Activated CD4-positive, alpha-beta T cell treated with anti-CD3 and anti-CD28 coated beads, Interleukin-2, amount 10 ng/mL, durations not matched to agents 7 days and 5 days (primary cell): ENCODE results near the gene NUP205. TPM values are rescaled to one million over a fixed set of nuclear protein-coding genes. Genes with fewer than 3 reads are reported as not detected.
A peak's percentile ranks its signal among the peaks of the same experiment; 100 is the strongest.

Experiments
- CTCF ChIA-PET: fragments of 350-600 bp; sonication (Branson Sonifier 250); formaldehyde crosslinking; loops from one replicate; lab custom pipeline; 2021; ENCODE audit warnings: antibody characterized with exemption; lab: Charles Lee
- POLR2A ChIA-PET: fragments of 350-600 bp; sonication (Branson Sonifier 250); formaldehyde crosslinking; loops from one replicate; lab custom pipeline; 2021; ENCODE audit warnings: antibody characterized with exemption; lab: Charles Lee
- DNase-seq: peaks from one replicate; pipeline ENCODE4 v3.0.0-alpha.2; 2020
- H3K27ac Mint-ChIP-seq: one replicate; pipeline ENCODE4 v1.8.0; 2021; ENCODE audit warnings: mild to moderate bottlenecking, moderate library complexity, mixed read lengths
- H3K27me3 Mint-ChIP-seq: one replicate; pipeline ENCODE4 v1.8.0; 2021; ENCODE audit warnings: mixed read lengths
- H3K36me3 Mint-ChIP-seq: one replicate; pipeline ENCODE4 v1.8.0; 2021; ENCODE audit warnings: low read depth, mixed read lengths
- H3K4me1 Mint-ChIP-seq: one replicate; pipeline ENCODE4 v1.8.0; 2021; ENCODE audit warnings: mixed read lengths
- H3K4me3 Mint-ChIP-seq: one replicate; pipeline ENCODE4 v1.8.0; 2021; ENCODE audit warnings: mild to moderate bottlenecking, moderate library complexity, mixed read lengths
- H3K9me3 Mint-ChIP-seq: one replicate; pipeline ENCODE4 v1.8.0; 2021; ENCODE audit warnings: mixed read lengths
- total RNA-seq, 2 experiments: library from RNA; stranded (reverse); gene quantifications; one replicate each; pipeline ENCODE4 v1.2.3, GENCODE V29; 2021

NUP205 gene
- total RNA-seq, 2 experiments from 2014 or later, result 88.8 to 99.5 TPM

DNA sequence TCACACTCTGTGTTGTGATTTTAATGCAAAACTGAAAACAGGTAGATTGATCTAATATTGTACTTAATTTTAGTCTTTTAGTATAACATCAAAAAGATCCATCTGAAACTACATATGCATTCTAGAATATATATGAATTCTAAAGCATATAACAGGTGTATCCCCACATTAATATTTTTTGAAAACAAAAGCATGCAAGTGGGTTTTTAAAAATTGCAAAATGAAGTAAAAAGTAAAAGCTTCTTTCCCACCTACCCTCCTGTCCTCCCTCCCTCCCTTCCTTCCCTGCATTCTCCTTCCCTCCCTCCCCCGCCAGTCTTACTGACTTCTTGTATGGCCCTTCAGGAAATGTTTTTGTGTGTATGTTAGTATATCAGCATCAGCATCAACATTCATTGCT, 90.0 kb downstream of the NUP205 start:
- no peak overlapping the region for H3K27ac Mint-ChIP-seq
- no peaks in the 10 kb centered on the region for H3K9me3 Mint-ChIP-seq
- H3K4me1 Mint-ChIP-seq, result no peaks in the 10 kb centered on the region
- H3K27me3 Mint-ChIP-seq, result no peaks in the 10 kb centered on the region
- peaks cover 35% of the 10 kb centered on the region for H3K36me3 Mint-ChIP-seq
- no peak for DNase-seq
- ChIA-PET POLR2A (no interaction called here), CTCF (interaction anchor here (1.0 to 1.4 kb wide), 2 partner anchors 11 to 15 kb away, joined by 3 to 4 read pairs; partner anchors contain the start of gene STMP1)
- no peak overlapping the region for H3K4me3 Mint-ChIP-seq

DNA sequence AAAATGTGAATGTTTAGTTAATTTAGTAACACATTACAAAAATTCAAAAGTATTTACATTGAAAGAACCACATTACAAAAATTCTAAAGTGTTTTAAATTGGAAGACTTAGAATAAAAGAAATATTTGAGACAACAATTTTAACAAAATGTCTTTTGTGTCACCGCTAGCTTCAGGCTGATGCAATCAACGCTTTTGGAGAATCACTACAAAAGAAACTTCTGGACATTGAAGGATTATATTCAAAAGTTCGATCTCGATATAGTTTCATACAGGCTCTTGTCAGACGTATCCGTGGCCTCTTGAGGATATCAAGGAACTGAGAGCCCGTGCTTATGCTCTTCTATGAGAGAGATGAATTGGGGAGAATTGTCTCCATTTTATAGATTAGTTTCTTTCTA, 90.5 kb downstream of the NUP205 start:
- CTCF ChIA-PET, result interaction anchor here (1.4 kb wide), 1 partner anchor 11 kb away, joined by 3 read pairs; no protein-coding TSS in a partner anchor
- POLR2A ChIA-PET, result no interaction called here
- H3K27ac Mint-ChIP-seq, result no peak overlapping the region
- no peak overlapping the region for H3K4me3 Mint-ChIP-seq
- H3K4me1 Mint-ChIP-seq, result no peaks in the 10 kb centered on the region
- no peaks in the 10 kb centered on the region for H3K27me3 Mint-ChIP-seq
- peaks cover 35% of the 10 kb centered on the region for H3K36me3 Mint-ChIP-seq
- DNase-seq, result no peak
- H3K9me3 Mint-ChIP-seq, result no peaks in the 10 kb centered on the region

DNA sequence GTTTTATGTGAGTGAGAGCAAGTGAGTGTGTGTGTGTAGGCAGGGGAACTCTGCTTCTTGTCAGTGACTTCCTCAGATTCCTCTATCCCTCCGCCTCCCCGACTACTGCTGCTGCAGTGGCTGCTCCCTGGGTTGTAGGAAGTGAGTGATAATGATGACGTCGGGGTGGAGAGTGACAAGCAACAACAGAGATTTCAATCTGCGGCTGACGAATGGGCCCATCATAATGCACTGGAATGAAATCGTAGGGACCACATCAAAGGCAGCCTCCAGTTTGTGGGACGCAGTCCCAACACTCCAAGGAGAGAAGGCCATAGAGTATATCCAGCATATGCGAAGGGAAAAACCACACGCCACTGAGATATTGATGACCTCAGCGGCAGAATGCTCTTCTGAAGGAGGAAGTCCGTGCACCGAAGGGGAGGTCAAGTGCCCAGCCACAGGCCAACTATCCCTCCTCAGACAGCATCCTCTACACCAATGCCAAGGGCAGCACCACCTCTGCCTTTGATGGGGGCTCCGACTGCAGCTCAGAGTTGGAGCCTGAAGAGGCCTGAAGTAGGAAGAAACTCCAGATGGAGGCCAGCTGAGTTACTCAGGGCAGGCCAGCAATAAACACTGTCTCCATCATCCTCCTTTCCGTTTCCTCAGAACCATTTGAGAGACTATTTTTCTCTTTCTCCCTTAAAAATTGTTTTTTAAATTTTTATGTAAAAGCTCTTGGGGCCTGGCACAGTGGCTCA, 93.3 kb downstream of the NUP205 start:
- Mint-ChIP-seq H3K4me1 (no peaks in the 10 kb centered on the region), H3K36me3 (peaks cover 16% of the 10 kb centered on the region), H3K4me3 (no peak overlapping the region), H3K27me3 (no peaks in the 10 kb centered on the region), H3K9me3 (no peaks in the 10 kb centered on the region), H3K27ac (no peak overlapping the region)
- POLR2A ChIA-PET, result no interaction called here
- CTCF ChIA-PET, result no interaction called here
- no peak for DNase-seq

DNA sequence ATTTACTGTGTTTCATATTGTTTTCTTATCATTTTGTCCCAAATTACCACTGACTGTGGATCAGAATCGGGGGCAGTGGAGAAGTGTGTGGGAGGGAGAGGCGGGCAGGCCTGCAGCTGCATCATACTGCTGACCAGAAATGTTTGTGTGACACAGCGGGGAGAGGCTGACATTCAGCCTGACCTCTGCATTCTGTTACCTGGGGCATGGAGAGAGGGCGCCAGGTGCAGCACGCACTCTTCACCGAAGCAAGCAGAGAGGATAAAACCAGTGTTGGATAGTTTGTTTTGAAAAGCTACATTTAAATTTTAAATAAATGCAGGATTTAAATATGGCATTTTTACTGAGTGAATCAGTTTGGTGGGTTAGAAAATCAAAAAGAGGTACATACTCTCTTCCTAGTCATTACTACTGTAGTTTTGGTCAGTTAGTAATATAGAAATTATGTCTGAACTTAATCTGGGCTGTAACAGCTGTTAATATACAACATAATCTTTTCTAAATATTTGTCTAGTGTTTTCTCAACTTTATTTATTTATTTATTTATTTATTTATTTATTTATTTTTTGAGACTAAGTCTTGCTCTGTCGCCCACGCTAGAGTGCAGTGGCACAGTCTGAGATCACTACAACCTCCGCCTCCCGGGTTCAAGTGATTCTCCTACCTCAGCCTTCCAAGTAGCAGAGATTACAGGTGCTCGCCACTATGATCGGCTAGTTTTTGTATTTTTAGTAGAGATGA, 95.8 kb downstream of the NUP205 start:
- no peak overlapping the region for H3K27ac Mint-ChIP-seq
- ChIA-PET POLR2A (no interaction called here), CTCF (no interaction called here)
- DNase-seq, result no peak
- H3K27me3 Mint-ChIP-seq, result no peaks in the 10 kb centered on the region
- no peaks in the 10 kb centered on the region for H3K4me1 Mint-ChIP-seq
- H3K36me3 Mint-ChIP-seq, result peaks cover 10% of the 10 kb centered on the region
- H3K4me3 Mint-ChIP-seq, result no peak overlapping the region
- no peaks in the 10 kb centered on the region for H3K9me3 Mint-ChIP-seq

DNA sequence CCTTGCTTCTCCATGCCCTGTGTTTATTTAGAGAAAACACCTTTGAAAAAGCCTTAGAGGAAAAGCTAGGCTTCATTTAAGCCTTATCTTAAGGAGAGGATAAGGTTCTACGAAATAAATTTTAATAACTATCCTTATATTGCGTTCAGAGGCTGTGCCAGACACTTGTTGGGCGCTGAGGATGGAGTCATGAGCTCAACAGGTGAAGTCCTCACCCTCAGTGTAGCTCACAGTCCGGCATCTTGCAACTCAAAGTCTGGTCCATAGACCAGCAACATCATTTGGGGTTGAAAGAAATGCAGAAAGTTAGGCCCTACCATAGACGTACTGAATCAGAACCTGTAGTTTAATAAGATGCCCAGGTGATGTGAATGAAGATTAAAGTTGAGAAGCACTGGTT, 100.8 kb downstream of the NUP205 start:
- Mint-ChIP-seq H3K4me3 (no peak overlapping the region), H3K9me3 (no peaks in the 10 kb centered on the region), H3K27me3 (no peaks in the 10 kb centered on the region), H3K4me1 (peaks cover 16% of the 10 kb centered on the region), H3K27ac (no peak overlapping the region), H3K36me3 (peaks cover 2% of the 10 kb centered on the region)
- CTCF ChIA-PET, result interaction anchor here (0.7 to 1.2 kb wide), 4 partner anchors 13 to 377 kb away, joined by 3 to 5 read pairs (median 3); no protein-coding TSS in a partner anchor
- no peak for DNase-seq
- POLR2A ChIA-PET, result no interaction called here

DNA sequence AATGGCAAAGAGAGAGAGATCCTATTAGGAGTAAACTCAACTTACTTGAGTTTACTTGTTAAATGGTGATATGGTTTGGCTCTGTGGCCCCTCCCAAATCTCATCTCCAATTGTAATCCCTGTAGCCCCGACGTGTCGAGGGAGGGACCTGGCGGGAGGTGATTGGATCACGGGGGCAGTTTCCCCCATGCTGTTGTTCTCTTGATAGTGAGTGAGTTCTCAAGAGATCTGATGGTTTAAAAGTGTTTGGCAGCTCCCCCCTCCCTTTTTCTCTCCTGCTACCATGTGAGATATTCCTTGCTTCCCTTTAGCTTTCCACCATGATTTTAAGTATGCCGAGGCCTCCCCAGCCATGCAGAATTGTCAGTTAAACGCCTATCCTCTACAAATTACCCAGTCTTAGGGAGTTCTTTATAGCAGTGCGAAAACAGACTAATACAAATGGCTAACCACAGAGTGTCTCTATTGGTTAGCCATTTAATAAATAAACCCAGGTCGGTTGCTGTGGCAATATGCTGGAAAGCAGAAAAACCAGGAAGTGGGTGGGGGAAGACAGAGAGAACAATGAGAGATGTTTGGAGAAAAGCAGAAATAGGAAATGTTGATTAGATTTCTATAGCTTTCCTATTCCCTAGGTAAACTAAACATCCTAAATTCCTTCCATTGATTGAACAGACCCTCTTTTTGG, 101.6 kb downstream of the NUP205 start:
- H3K9me3 Mint-ChIP-seq, result no peaks in the 10 kb centered on the region
- no peaks in the 10 kb centered on the region for H3K27me3 Mint-ChIP-seq
- POLR2A ChIA-PET, result interaction anchor here (0.6 kb wide), 1 partner anchor 118 kb away, joined by 3 read pairs; no protein-coding TSS in a partner anchor
- no peak overlapping the region for H3K27ac Mint-ChIP-seq
- H3K4me3 Mint-ChIP-seq, result no peak overlapping the region
- CTCF ChIA-PET, result interaction anchor here (1.0 to 1.2 kb wide), 2 partner anchors 14 to 378 kb away, joined by 3 to 5 read pairs; no protein-coding TSS in a partner anchor
- H3K4me1 Mint-ChIP-seq, result peaks cover 22% of the 10 kb centered on the region
- no peak for DNase-seq
- H3K36me3 Mint-ChIP-seq, result peaks cover 2% of the 10 kb centered on the region

DNA sequence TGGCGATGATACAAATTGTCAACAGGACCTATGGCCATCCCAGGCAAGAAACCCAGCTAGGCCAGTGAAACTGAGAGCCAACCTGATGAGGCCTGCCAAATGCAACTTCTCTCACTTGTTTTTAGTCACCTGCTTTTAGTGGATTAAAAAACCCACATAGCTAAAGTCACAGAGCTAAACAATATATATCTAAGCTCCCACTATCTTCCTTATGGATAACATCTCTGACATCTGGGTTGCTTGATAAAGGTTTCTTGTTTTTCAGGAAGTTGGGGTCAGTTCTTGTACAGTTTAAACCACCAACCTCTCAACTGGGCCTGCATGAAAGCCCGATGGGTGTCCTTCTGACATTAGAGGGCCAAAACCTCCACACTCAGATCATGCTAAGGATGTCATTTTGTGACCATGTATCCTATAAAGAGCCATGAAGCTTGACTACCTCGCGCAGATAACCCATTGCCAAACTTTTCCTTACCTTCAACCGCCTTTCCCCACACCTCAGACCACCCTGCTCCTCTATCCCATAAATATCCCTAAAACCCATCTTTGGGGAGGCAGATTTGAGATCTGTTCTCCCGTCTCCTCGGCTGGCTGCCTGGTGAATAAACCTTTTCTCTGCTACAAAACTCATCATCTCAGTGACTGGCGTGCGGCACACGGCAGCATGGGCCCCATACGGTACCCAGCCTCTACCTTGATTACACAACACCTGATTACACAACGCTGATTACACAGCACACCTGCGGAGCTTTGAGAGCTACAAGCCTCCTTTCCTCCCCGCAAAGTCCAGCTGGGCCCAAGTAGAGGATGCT, 103.8 kb downstream of the NUP205 start:
- Mint-ChIP-seq H3K27me3 (no peaks in the 10 kb centered on the region), H3K4me3 (peak overlapping the region; percentile 87), H3K36me3 (peaks cover 6% of the 10 kb centered on the region), H3K27ac (peak overlapping the region; percentile 88), H3K9me3 (no peaks in the 10 kb centered on the region), H3K4me1 (peaks cover 30% of the 10 kb centered on the region)
- DNase-seq, result peak; percentile 8
- ChIA-PET CTCF (interaction anchor here (0.6 to 3.0 kb wide), 9 partner anchors 9 to 379 kb away, joined by 3 to 22 read pairs (median 4); no protein-coding TSS in a partner anchor), POLR2A (no interaction called here)

DNA sequence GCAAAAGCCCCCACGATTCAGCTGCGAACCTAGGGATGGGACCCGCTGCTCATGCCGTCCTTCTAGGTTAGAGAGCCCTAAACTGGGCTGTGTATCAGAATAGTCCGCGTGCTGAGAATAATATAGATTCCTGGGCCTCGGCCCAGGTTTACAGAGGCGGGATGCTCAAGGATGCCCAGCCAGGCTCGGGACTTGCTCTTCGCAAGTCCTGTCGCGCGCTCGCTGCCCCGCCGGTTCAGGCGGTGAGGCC, 104.3 kb downstream of the NUP205 start:
- Mint-ChIP-seq H3K4me1 (peaks cover 30% of the 10 kb centered on the region), H3K4me3 (peak overlapping the region; percentile 87), H3K36me3 (peaks cover 10% of the 10 kb centered on the region), H3K27me3 (no peaks in the 10 kb centered on the region), H3K27ac (peak overlapping the region; percentile 88), H3K9me3 (no peaks in the 10 kb centered on the region)
- CTCF ChIA-PET, result interaction anchor here (0.7 to 3.0 kb wide), 14 partner anchors 9 to 386 kb away, joined by 3 to 22 read pairs (median 4); no protein-coding TSS in a partner anchor
- DNase-seq, result no peak
- POLR2A ChIA-PET, result no interaction called here

DNA sequence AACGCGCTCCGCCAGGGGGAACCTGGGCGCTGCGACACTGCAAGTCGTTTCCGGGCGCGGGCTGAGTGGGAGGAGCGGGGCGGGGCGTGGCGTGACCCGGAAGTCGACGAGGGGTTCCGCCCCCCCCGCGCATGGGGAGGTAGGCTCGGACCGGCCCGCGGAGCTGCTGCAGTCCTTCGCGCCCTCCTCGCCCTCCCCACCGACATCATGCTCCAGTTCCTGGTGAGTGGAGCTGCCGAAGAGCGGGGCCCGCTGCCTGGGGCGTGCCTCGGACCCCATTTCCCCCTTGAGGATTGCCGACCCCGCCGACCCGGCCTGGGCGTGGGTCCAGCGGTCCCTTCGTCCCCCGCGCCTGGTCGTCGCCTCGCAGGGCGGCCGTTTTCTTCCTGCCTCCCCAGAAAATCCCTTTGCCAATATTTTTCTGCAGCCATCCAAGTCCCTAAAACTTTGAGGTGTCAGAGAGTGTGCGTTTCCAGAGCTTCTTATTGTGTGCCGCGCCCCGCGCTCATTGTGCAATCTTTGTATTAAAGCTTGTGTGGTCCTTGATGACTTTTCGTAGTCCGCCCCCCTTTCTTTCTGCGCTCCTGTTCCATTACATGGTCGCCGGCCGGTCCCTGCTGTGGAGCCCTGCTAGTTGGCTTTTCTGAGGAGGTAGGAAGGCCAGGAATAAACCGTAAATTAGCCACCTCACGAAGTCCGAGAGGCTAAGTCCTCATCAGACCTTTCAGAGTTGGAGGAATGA, 104.8 kb downstream of the NUP205 start, which contains the start of gene STMP1:
Gene STMP1, plus strand, starts transcription at position 142 of the 742 bp plus-strand sequence.
- H3K9me3 Mint-ChIP-seq, result no peaks in the 10 kb centered on the region
- H3K36me3 Mint-ChIP-seq, result peaks cover 10% of the 10 kb centered on the region
- peaks cover 30% of the 10 kb centered on the region for H3K4me1 Mint-ChIP-seq
- H3K27me3 Mint-ChIP-seq, result no peaks in the 10 kb centered on the region
- peak; percentile 96 for DNase-seq
- peak within 1 kb of the TSS; percentile 87 for H3K4me3 Mint-ChIP-seq
- H3K27ac Mint-ChIP-seq, result peak within 1 kb of the TSS; percentile 88
- CTCF ChIA-PET, result interaction anchor here (0.6 to 3.0 kb wide), 20 partner anchors 9 to 386 kb away, joined by 3 to 22 read pairs (median 4); no protein-coding TSS in a partner anchor
- POLR2A ChIA-PET, result no interaction called here

DNA sequence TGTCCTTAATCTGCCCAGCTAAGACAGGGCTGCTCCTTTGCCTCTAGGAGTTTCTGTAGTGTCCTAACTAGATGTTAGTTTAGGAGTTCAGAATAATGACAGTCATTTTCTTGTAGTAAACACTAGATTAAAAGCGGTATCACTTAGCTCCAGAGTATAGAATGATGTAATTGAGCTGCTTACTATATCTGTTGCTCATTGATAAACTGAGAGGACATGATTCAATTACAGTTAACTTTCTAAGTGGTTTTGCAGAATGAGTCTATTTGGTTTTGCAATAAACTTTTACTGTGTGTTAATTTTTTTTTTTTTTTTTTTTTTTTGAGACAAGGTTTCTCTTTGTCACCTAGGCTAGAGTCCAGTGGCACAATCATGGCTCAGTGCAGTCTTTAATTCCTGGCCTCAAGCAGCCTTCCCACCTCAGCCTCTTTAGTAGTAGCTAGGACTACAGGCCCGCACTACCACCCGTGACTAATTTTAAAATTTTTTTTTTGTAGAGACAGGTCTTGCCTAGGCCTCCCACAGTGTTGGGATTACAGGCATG, 106.4 kb downstream of the NUP205 start:
- Mint-ChIP-seq H3K9me3 (no peaks in the 10 kb centered on the region), H3K36me3 (peaks cover 19% of the 10 kb centered on the region), H3K27me3 (no peaks in the 10 kb centered on the region), H3K4me3 (peak overlapping the region; percentile 87), H3K4me1 (peaks cover 34% of the 10 kb centered on the region), H3K27ac (no peak overlapping the region)
- no peak for DNase-seq
- ChIA-PET CTCF (interaction anchor here (0.7 to 1.7 kb wide), 6 partner anchors 9 to 1122 kb away, joined by 3 to 5 read pairs (median 4); no protein-coding TSS in a partner anchor), POLR2A (no interaction called here)

DNA sequence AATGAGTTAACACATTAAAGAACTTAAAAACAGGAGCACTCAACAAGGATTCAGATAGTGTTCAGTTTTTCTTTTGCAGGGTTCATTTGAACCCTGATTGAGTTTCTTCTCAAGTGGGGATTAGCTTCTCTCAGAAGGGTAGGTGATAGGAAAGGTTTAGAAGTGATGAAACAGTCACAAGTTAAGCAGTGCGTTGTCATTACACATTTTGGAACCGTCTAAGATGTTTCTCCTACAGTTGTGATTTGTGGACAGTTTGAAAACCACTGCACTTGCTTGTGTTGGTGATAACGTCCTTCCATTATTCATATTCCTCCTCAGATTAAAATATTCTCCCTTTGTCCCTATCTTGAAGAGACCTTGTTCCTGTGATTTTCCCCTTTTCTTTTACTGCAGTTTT, 107.3 kb downstream of the NUP205 start:
- H3K27ac Mint-ChIP-seq, result no peak overlapping the region
- peaks cover 34% of the 10 kb centered on the region for H3K4me1 Mint-ChIP-seq
- CTCF ChIA-PET, result interaction anchor here (1.1 to 1.6 kb wide), 2 partner anchors 8 to 9 kb away, joined by 3 to 5 read pairs; no protein-coding TSS in a partner anchor
- H3K9me3 Mint-ChIP-seq, result no peaks in the 10 kb centered on the region
- no peak overlapping the region for H3K4me3 Mint-ChIP-seq
- DNase-seq, result no peak
- H3K27me3 Mint-ChIP-seq, result no peaks in the 10 kb centered on the region
- POLR2A ChIA-PET, result no interaction called here
- peaks cover 19% of the 10 kb centered on the region for H3K36me3 Mint-ChIP-seq
